OCI-LY1 (cell line): ENCODE results near the gene NLRP3.
"Not testable (repeated sequence)": the region's sequence is repeated elsewhere in the genome, so short reads cannot be mapped to it uniquely, and the experiment has no call there.

Experiments used
- CTCF ChIP-seq: fragments of 200-600 bp; sonication (generic), shearing (Covaris generic); IDR thresholded peaks from 2 replicates; pipeline ENCODE4 v1.5.1; 2017; ENCODE audit warnings: mild to moderate bottlenecking, antibody characterized with exemption, low read length, moderate library complexity, mixed read lengths
- EZH2 ChIP-seq: fragments of 200-600 bp; sonication (generic), shearing (Covaris generic); IDR thresholded peaks from 2 replicates; pipeline ENCODE4 v1.8.0; 2017; ENCODE audit warnings: borderline replicate concordance, mixed run types, mild to moderate bottlenecking, antibody characterized with exemption, low read length, moderate library complexity, mixed read lengths

- not testable (repeated sequence) for TF ChIP-seq CTCF, EZH2
These were observed 41.2 kb upstream of the NLRP3 start for GRCh38 chr1:247374651-247375334.
